Cardiac septum (tissue), 1 donor: ENCODE results near the gene NHLH2. TPM values are rescaled to one million over a fixed set of nuclear protein-coding genes. Genes with fewer than 3 reads are reported as not detected.

Experiments
- DNase-seq: peaks from one replicate; pipeline ENCODE4 v3.0.0-alpha.2; 2020; ENCODE audit warnings: low spot score
- intact Hi-C: fragments of 100-400 bp; cut with DNase I; formaldehyde crosslinking; loops from one replicate; pipeline ENCODE4 v1.14.0; 2022
- total RNA-seq: library from RNA; stranded (reverse); fragmentation: NEBNext Ultra II Directional; extraction: Animal tissue kit (Norgen Biotek cat#: 25700); gene quantifications from one replicate; pipeline ENCODE4 v1.2.1, GENCODE V29; 2021
- donor health status: DM: no; HTN: no; CAD: no.

The NHLH2 gene
- total RNA-seq, 1 donor from 2014 or later: 0.22 TPM

- intact Hi-C loops: no loop called here
- no peak for DNase-seq
Observed at GRCh38 chr1:115839029-115839678, 1.8 kb downstream of the NHLH2 start.

DNA sequence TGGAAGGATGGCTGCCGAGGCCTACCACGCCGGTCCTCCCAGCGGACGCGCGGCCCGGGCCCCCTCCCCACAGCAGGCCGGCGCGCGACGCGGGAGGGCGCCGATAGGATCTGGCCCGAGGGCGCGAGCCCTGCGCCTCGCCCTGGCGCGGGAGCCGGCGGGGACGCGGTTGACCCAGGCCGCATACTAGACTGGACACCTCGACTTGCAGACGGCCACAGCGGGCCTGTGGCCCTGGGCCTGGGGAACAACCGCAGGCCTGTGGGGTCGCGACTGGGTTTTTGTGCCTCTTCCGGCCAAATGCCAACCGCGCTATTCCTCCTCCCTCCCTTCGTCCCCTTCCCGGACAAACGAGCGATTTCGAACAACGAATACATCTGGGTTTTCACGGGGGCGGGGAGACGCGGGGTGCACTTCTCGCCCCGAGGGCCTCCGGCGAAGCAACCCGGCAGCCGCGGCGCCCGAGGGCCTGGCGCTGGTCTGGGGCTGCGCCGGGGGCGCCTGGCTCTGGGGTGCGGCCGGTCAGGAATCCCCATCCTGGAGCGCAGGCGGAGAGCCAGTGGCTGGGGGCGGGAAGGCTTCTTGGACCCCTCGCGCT lies 2.4 kb downstream of the NHLH2 start:
- DNase-seq: no peak
- intact Hi-C loops: no loop called here

DNA sequence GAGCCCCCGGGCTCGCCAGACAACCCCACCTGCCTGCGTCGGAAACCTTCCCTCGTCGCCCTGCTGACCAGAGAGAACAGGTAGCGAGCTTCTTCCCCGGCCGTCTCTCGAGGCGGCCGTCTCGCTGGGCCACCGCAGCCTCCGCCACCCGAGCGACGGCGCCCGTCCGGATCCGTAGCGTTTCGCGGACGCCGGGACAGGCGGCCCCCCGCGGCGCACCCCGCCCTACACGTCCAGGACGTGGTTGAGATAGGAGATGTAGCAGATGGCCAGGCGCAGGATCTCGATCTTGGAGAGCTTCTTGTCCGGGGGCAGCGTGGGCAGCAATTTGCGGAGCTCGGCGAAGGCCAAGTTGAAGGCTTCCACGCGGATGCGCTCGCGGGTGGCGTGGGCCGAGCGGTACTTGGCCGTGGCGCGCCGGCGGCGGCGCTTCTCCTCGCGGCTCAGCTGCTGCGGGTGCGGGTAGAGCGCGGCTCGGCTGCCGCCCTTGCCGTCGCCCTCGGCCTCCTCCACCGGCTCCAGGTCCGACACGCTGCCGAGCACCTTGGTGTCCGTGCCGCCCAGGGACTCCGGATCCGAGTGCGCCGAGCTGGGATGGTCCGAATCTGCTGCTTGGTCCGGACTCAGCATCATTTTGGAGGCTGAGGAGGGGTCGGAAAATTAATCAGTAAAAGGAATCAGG lies 3.0 kb downstream of the NHLH2 start:
- intact Hi-C loops: no loop called here
- no peak for DNase-seq

- intact Hi-C loops: no loop called here
- no peak for DNase-seq
Observed at GRCh38 chr1:115837341-115837739, 3.6 kb downstream of the NHLH2 start.

DNA sequence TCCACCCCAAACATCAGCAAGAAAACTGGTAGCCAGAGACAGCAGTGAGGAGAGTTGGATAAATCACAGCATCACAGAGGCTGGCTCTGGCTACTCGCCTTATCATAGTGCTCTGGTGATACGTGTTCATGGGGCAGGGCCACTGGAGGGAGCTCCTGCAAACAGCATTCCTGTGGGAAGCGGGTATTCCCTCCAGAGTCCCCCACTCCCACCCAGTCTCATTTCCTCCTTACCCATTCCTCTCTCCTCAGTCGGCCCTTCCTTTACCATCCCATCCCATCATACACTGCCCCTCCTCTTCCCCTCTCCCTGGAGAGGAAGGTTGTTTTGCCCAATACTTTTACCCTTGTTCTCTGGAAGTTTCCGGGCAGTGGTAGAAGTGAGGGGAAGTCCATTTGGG lies 7.1 kb downstream of the NHLH2 start:
- intact Hi-C loops: no loop called here
- DNase-seq: no peak

GRCh38 chr1:115832651-115833050 lies 8.3 kb downstream of the NHLH2 start:
- DNase-seq: no peak
- intact Hi-C loops: no loop called here

- intact Hi-C loops: no loop called here
- no peak for DNase-seq
Observed at GRCh38 chr1:115830963-115831362, 10.0 kb downstream of the NHLH2 start.

- DNase-seq: no peak
- intact Hi-C loops: no loop called here
Observed at GRCh38 chr1:115829947-115830346, 11.0 kb downstream of the NHLH2 start.

- no peak for DNase-seq
- intact Hi-C loops: no loop called here
Observed at GRCh38 chr1:115829023-115829674, 11.8 kb downstream of the NHLH2 start.

DNA sequence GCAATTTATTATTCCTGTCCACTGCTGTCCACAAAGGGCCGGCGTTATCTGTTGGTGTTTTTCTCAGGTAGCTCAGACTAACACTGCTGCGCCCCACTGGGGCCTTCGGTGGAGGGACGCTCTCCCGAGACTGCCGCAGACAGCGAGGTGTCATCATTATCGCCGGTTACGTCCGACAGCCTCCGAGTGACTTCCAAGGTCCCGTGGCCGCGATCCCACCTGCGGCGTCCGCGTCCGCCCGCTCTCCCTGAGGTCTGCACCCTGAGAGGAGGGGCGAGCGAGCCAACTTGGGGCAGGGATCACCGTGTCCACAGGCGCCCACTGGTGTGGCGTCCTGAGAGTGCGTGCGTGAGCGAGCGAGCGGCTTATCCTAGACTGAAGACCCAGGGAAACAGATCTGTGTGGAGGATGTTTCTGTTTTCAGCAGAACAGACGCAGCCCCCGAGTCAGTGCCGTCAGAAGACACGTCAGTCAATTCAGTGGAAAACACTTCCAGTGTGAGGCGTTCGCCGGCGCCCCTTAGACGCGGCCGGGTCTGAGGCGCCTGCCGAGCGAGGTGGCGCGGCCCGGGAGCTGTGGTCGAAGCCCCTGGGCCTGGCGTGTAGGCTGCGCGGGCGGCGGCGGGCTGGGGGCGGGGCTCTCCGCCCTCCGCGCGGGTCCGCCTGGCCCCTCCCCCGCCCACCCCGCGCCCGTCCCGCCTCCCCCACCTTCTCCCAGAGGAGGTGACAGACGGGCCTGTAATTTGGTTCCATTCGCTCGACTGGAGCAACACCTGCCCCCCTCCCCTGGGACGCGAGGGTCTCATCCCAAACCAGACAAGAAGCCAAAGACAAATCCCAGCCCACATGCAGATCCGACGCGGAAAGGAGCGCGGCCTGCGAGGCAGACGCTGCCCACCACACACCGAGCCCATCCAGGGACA lies 12.6 kb downstream of the NHLH2 start:
- intact Hi-C loops: no loop called here
- no peak for DNase-seq

DNA sequence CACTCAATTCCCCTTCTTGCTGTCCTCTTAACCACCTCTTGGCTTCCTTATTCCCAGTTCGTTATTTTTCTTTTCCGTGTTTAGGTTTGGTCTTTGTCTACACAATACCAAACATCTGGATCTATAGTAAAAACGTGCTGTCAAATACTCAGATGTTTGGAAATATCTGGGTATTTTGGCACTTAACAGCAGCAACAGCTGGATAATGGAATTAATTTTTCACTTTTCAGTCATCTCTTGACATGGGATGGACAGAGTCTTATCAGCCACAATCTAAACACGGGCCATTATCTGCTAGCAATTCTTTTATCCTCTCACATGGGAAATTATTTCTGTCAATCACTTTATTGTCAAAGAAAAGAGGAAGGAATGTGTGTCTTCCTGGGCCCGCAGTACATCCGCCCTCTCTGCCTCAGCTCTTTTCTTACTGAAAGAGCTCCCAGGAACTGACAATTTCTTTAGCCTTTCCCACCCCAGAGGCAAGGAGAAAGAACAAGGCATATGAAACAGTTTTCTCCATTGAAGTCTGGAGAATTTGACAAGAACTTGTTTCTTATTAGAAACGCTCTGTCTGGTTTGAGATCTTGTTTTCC lies 13.4 kb downstream of the NHLH2 start:
- intact Hi-C loops: no loop called here
- DNase-seq: no peak

DNA sequence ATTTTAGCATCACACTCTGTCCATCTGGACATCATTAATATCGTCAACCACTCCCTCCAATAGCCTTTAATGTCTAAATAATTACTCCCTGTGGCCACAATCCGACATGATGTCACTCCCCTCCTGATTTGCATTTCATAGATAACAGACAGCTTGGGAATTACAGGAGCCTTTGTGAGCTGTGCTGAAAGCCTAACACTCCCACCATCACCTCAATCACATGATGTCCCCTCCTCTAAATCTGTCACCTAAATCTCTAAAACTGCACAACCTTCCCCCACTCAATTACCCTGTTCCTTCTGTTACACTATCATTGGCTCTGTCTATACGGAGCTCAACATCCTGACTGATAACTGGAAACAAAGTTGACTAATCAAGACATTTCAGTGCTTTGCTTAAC lies 14.3 kb downstream of the NHLH2 start:
- DNase-seq: no peak
- intact Hi-C loops: no loop called here

GRCh38 chr1:115822117-115822516 lies 18.8 kb downstream of the NHLH2 start:
- no peak for DNase-seq

GRCh38 chr1:115815694-115816093 lies 25.2 kb downstream of the NHLH2 start:
- intact Hi-C loops: no loop called here
- no peak for DNase-seq

More at GRCh38 chr1:115822117-115822516, 18.8 kb downstream of the NHLH2 start:
- intact Hi-C loops: no loop called here

- intact Hi-C loops: no loop called here
- no peak for DNase-seq
Observed at GRCh38 chr1:115814685-115815398, 26.1 kb downstream of the NHLH2 start.

DNA sequence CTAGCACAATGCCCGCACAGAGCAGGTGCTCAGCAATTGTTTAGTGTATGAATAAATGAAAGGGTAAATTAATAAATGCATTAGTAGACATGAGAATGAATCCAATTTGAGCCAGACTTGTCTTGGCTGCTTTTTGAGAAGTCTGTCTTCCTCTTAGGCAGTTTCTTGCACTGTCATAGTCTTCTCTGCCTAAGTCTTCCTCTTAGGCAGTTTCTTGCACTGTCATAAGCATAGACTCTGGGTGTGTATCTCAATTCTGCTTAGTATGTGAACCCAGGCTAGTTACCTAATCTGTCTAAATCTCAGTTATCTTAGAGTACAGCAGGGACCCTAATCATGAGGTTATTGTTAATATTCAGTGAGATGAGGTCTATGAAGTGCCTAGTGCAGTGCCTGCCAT lies 27.2 kb downstream of the NHLH2 start:
- intact Hi-C loops: no loop called here
- no peak for DNase-seq

GRCh38 chr1:115811140-115811828 lies 29.6 kb downstream of the NHLH2 start:
- intact Hi-C loops: no loop called here
- no peak for DNase-seq

GRCh38 chr1:115810609-115811008 lies 30.3 kb downstream of the NHLH2 start:
- intact Hi-C loops: no loop called here

More at GRCh38 chr1:115810609-115811008, 30.3 kb downstream of the NHLH2 start:
- no peak for DNase-seq
